Effector memory CD4-positive, alpha-beta T cell (primary cell): ENCODE data around the gene MAP3K1.

Experiments used
- DNase-seq, 3 donors: peaks; one replicate each; pipeline ENCODE4 v3.0.0-alpha.2; 2020
- H3K27ac ChIP-seq: 2 replicates; pipeline ENCODE4 v1.7.0; 2013; ENCODE audit warnings: mild to moderate bottlenecking, low read length, moderate library complexity; ENCODE audit not compliant: insufficient read depth, poor library complexity, severe bottlenecking
- H3K27me3 ChIP-seq: replicated peaks from 2 replicates; pipeline ENCODE4 v1.7.0; 2013; ENCODE audit warnings: mild to moderate bottlenecking, low read length; ENCODE audit not compliant: insufficient read depth, control insufficient read depth, poor library complexity, severe bottlenecking
- H3K36me3 ChIP-seq: 2 replicates; pipeline ENCODE4 v1.7.0; 2013; ENCODE audit warnings: mild to moderate bottlenecking, low read length, moderate library complexity; ENCODE audit not compliant: control insufficient read depth, insufficient read depth
- H3K4me1 ChIP-seq: 2 replicates; pipeline ENCODE4 v1.7.0; 2013; ENCODE audit warnings: low read length, mild to moderate bottlenecking; ENCODE audit not compliant: control insufficient read depth, insufficient read depth, poor library complexity, severe bottlenecking
- H3K4me3 ChIP-seq: 2 replicates; pipeline ENCODE4 v1.7.0; 2013; ENCODE audit warnings: low read length, low read depth, mild to moderate bottlenecking; ENCODE audit not compliant: insufficient read depth, poor library complexity, severe bottlenecking
- H3K9me3 ChIP-seq: 2 replicates; pipeline ENCODE4 v1.7.0; 2013; ENCODE audit warnings: mild to moderate bottlenecking, low read length, moderate library complexity; ENCODE audit not compliant: control insufficient read depth

The MAP3K1 gene

GRCh38 chr5:56856541-56857178 lies 41.3 kb downstream of the MAP3K1 start:
- Histone ChIP-seq H3K27me3 (no peaks in the 10 kb centered on the region), H3K27ac (peak overlapping the region; percentile 14), H3K9me3 (no peaks in the 10 kb centered on the region), H3K4me1 (peaks cover 31% of the 10 kb centered on the region), H3K36me3 (peaks cover 23% of the 10 kb centered on the region), H3K4me3 (no peak overlapping the region)
- DNase-seq, result no peak

- no peak overlapping the region for H3K27ac ChIP-seq
- no peak for DNase-seq
- H3K4me3 ChIP-seq, result no peak overlapping the region
- H3K27me3 ChIP-seq, result no peaks in the 10 kb centered on the region
- peaks cover 42% of the 10 kb centered on the region for H3K36me3 ChIP-seq
- H3K9me3 ChIP-seq, result no peaks in the 10 kb centered on the region
- peaks cover 15% of the 10 kb centered on the region for H3K4me1 ChIP-seq
These were observed 43.6 kb downstream of the MAP3K1 start for GRCh38 chr5:56858777-56859442.

- H3K27ac ChIP-seq, result peak overlapping the region; percentile 11
- H3K4me1 ChIP-seq, result peaks cover 1% of the 10 kb centered on the region
- no peak for DNase-seq
- peaks cover 71% of the 10 kb centered on the region for H3K36me3 ChIP-seq
- no peaks in the 10 kb centered on the region for H3K9me3 ChIP-seq
- no peak overlapping the region for H3K4me3 ChIP-seq
- H3K27me3 ChIP-seq, result no peaks in the 10 kb centered on the region
These were observed 46.6 kb downstream of the MAP3K1 start for GRCh38 chr5:56861893-56862485.

- Histone ChIP-seq H3K27me3 (no peaks in the 10 kb centered on the region), H3K4me3 (no peak overlapping the region), H3K36me3 (peaks cover 80% of the 10 kb centered on the region), H3K27ac (no peak overlapping the region), H3K9me3 (no peaks in the 10 kb centered on the region), H3K4me1 (no peaks in the 10 kb centered on the region)
- DNase-seq, result no peak
These were observed 47.6 kb downstream of the MAP3K1 start for GRCh38 chr5:56862909-56863308.

GRCh38 chr5:56871777-56872176 lies 56.4 kb downstream of the MAP3K1 start:
- no peaks in the 10 kb centered on the region for H3K9me3 ChIP-seq
- no peak for DNase-seq
- H3K4me1 ChIP-seq, result peaks cover 3% of the 10 kb centered on the region
- H3K4me3 ChIP-seq, result no peak overlapping the region
- H3K27me3 ChIP-seq, result no peaks in the 10 kb centered on the region
- H3K36me3 ChIP-seq, result peaks cover 85% of the 10 kb centered on the region
- no peak overlapping the region for H3K27ac ChIP-seq

GRCh38 chr5:56873056-56873455 lies 57.7 kb downstream of the MAP3K1 start:
- H3K27ac ChIP-seq, result no peak overlapping the region
- no peak overlapping the region for H3K4me3 ChIP-seq
- H3K4me1 ChIP-seq, result peaks cover 3% of the 10 kb centered on the region
- H3K36me3 ChIP-seq, result peaks cover 84% of the 10 kb centered on the region
- H3K9me3 ChIP-seq, result no peaks in the 10 kb centered on the region
- no peaks in the 10 kb centered on the region for H3K27me3 ChIP-seq
- DNase-seq, result no peak

- H3K27ac ChIP-seq, result no peak overlapping the region
- peaks cover 3% of the 10 kb centered on the region for H3K4me1 ChIP-seq
- H3K9me3 ChIP-seq, result no peaks in the 10 kb centered on the region
- no peak overlapping the region for H3K4me3 ChIP-seq
- H3K27me3 ChIP-seq, result no peaks in the 10 kb centered on the region
- H3K36me3 ChIP-seq, result peaks cover 85% of the 10 kb centered on the region
- no peak for DNase-seq
These were observed 61.0 kb downstream of the MAP3K1 start for GRCh38 chr5:56876327-56876726.

GRCh38 chr5:56881571-56881970 lies 66.2 kb downstream of the MAP3K1 start:
- no peak overlapping the region for H3K4me3 ChIP-seq
- H3K9me3 ChIP-seq, result no peaks in the 10 kb centered on the region
- H3K27me3 ChIP-seq, result no peaks in the 10 kb centered on the region
- no peaks in the 10 kb centered on the region for H3K4me1 ChIP-seq
- H3K27ac ChIP-seq, result no peak overlapping the region
- peaks cover 94% of the 10 kb centered on the region for H3K36me3 ChIP-seq
- no peak for DNase-seq

- Histone ChIP-seq H3K27ac (no peak overlapping the region), H3K36me3 (peaks cover 33% of the 10 kb centered on the region), H3K4me1 (no peaks in the 10 kb centered on the region), H3K4me3 (no peak overlapping the region), H3K27me3 (no peaks in the 10 kb centered on the region), H3K9me3 (no peaks in the 10 kb centered on the region)
- DNase-seq, result no peak
These were observed 78.1 kb downstream of the MAP3K1 start for GRCh38 chr5:56893251-56893951.

GRCh38 chr5:56896763-56897162 lies 81.4 kb downstream of the MAP3K1 start:
- no peaks in the 10 kb centered on the region for H3K9me3 ChIP-seq
- H3K27me3 ChIP-seq, result no peaks in the 10 kb centered on the region
- no peak overlapping the region for H3K27ac ChIP-seq
- DNase-seq, result no peak
- no peaks in the 10 kb centered on the region for H3K4me1 ChIP-seq
- no peak overlapping the region for H3K4me3 ChIP-seq
- H3K36me3 ChIP-seq, result peaks cover 12% of the 10 kb centered on the region
